OCI-LY3 (cell line): Measurements from ENCODE around the gene FAM98B.

ENCODE experiments used
- H2AFZ ChIP-seq: fragments of 200-600, 300-600 bp; shearing (Covaris generic); 2 replicates; pipeline ENCODE4 v1.6.0; 2014; ENCODE audit warnings: antibody characterized with exemption, low read depth, low read length
- H3K27ac ChIP-seq: fragments of 200-600, 300-600 bp; sonication (generic); 2 replicates; pipeline ENCODE4 v1.5.1; 2014; ENCODE audit warnings: mild to moderate bottlenecking, low read length, moderate library complexity, mixed read lengths
- H3K27me3 ChIP-seq: fragments of 200-600, 300-600 bp; sonication (generic); 2 replicates; pipeline ENCODE4 v1.6.1; 2014; ENCODE audit warnings: low read depth, low read length, mixed read lengths
- H3K36me3 ChIP-seq: fragments of 200-600, 300-600 bp; sonication (generic); replicated peaks from 2 replicates; pipeline ENCODE3; 2014; ENCODE audit warnings: low read depth, low read length, mixed read lengths
- H3K4me1 ChIP-seq: fragments of 300-600, 200-600 bp; sonication (generic); 2 replicates; pipeline ENCODE4 v1.6.1; 2014; ENCODE audit warnings: low read length, mixed read lengths
- H3K4me2 ChIP-seq: fragments of 200-600, 300-600 bp; sonication (generic); 2 replicates; pipeline ENCODE4 v1.6.1; 2014; ENCODE audit warnings: low read length, mixed read lengths
- H3K4me3 ChIP-seq: fragments of 300-600, 200-600 bp; sonication (generic); 2 replicates; pipeline ENCODE4 v1.5.1; 2014; ENCODE audit warnings: antibody characterized with exemption, mild to moderate bottlenecking, low read length, moderate library complexity
- H3K79me2 ChIP-seq: fragments of 300-600, 200-600 bp; shearing (Covaris generic); 2 replicates; pipeline ENCODE4 v1.6.1; 2014; ENCODE audit warnings: mild to moderate bottlenecking, low read length, mixed read lengths
- H3K9ac ChIP-seq: fragments of 300-600, 200-600 bp; shearing (Covaris generic); 2 replicates; pipeline ENCODE4 v1.6.0; 2014; ENCODE audit warnings: mild to moderate bottlenecking, low read length, moderate library complexity
- H3K9me3 ChIP-seq: fragments of 200-600, 300-600 bp; shearing (Covaris generic); 2 replicates; pipeline ENCODE4 v1.6.1; 2014; ENCODE audit warnings: low read length, mixed read lengths; ENCODE audit not compliant: insufficient read depth
- H4K20me1 ChIP-seq: fragments of 200-600, 300-600 bp; sonication (generic); 2 replicates; pipeline ENCODE4 v1.6.1; 2016; ENCODE audit warnings: low read length, mixed read lengths; ENCODE audit not compliant: insufficient read depth
- CTCF ChIP-seq: fragments of 200-600, 300-600 bp; sonication (generic); IDR thresholded peaks from 2 replicates; pipeline ENCODE4 v1.5.1; 2014; ENCODE audit warnings: antibody characterized with exemption, low read length, low read depth
- EZH2phosphoT487 ChIP-seq: fragments of 200-600 bp; shearing (Covaris generic); IDR thresholded peaks from 2 replicates; pipeline ENCODE4 v1.6.1; 2018; ENCODE audit warnings: antibody characterized with exemption, mixed run types, low read depth

The FAM98B gene

GRCh38 chr15:38528294-38528693 lies 74.4 kb downstream of the FAM98B start:
- Histone ChIP-seq H2AFZ (no peak overlapping the region), H3K4me2 (no peak overlapping the region), H3K27ac (no peak overlapping the region), H3K79me2 (peaks cover 64% of the 10 kb centered on the region), H3K9me3 (no peaks in the 10 kb centered on the region), H3K4me1 (no peaks in the 10 kb centered on the region), H4K20me1 (peaks cover 57% of the 10 kb centered on the region), H3K36me3 (peaks cover 40% of the 10 kb centered on the region), H3K4me3 (no peak overlapping the region), H3K27me3 (no peaks in the 10 kb centered on the region), H3K9ac (no peak overlapping the region)
- no peak for TF ChIP-seq EZH2phosphoT487
- TF ChIP-seq CTCF: no peak

- Histone ChIP-seq H3K4me2 (no peak overlapping the region), H3K9me3 (no peaks in the 10 kb centered on the region), H2AFZ (no peak overlapping the region), H3K36me3 (peaks cover 50% of the 10 kb centered on the region), H3K27me3 (no peaks in the 10 kb centered on the region), H3K79me2 (peaks cover 82% of the 10 kb centered on the region), H3K4me1 (no peaks in the 10 kb centered on the region), H3K27ac (no peak overlapping the region), H4K20me1 (peaks cover 70% of the 10 kb centered on the region), H3K9ac (no peak overlapping the region), H3K4me3 (no peak overlapping the region)
- TF ChIP-seq EZH2phosphoT487 (no peak), CTCF (no peak)
Observed at GRCh38 chr15:38530113-38530512, 76.2 kb downstream of the FAM98B start.

DNA sequence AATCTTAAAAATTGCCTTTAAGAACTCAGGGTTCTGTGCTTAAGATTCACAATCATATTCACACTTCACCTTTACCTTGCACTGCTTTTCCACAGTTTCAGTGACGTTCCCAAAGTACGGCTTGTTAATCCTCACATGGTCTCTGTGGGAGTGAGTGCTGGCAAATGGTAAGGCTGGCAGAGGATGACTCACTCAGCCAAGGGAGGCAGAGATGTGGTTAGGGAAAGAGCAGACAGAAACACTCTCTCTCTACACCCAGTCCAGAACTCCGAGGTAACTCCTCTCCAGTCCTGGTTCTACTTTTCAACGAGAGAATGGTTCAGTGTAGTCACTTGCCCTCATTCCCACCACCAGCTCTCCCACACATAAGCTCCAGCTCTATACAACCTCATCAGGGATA lies 77.6 kb downstream of the FAM98B start:
- Histone ChIP-seq H3K4me2 (no peak overlapping the region), H3K79me2 (peaks cover 92% of the 10 kb centered on the region), H3K4me1 (no peaks in the 10 kb centered on the region), H3K27ac (no peak overlapping the region), H3K27me3 (no peaks in the 10 kb centered on the region), H3K9ac (no peak overlapping the region), H2AFZ (no peak overlapping the region), H3K36me3 (peaks cover 49% of the 10 kb centered on the region), H3K4me3 (no peak overlapping the region), H4K20me1 (peaks cover 78% of the 10 kb centered on the region), H3K9me3 (no peaks in the 10 kb centered on the region)
- no peak for TF ChIP-seq CTCF
- TF ChIP-seq EZH2phosphoT487: no peak

DNA sequence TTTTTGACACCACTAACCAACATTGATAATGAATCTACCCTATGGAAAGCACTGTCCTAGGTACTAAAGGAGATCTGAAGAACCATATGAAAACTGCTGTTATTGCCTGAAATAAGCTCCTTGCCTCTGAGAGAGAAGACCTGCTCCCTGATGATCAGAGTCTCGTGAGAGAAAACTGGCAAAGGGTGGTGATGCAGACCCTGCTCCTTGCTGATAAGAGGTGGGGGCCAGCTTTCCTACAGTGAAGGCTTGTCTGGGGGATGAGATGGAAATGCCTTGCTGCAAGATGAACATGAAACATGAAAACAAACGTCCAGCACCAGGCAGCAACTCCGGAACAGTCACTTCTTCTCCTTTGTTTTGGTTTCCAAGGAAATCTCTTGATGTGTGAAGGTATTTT lies 78.8 kb downstream of the FAM98B start:
- peaks cover 49% of the 10 kb centered on the region for H3K36me3 ChIP-seq
- H3K4me3 ChIP-seq: no peak overlapping the region
- no peak for TF ChIP-seq EZH2phosphoT487
- TF ChIP-seq CTCF: no peak
- no peaks in the 10 kb centered on the region for H3K4me1 ChIP-seq
- peaks cover 77% of the 10 kb centered on the region for H4K20me1 ChIP-seq
- H3K9me3 ChIP-seq: no peaks in the 10 kb centered on the region
- no peak overlapping the region for H3K4me2 ChIP-seq
- H3K9ac ChIP-seq: no peak overlapping the region
- no peaks in the 10 kb centered on the region for H3K27me3 ChIP-seq
- H3K27ac ChIP-seq: no peak overlapping the region
- H2AFZ ChIP-seq: no peak overlapping the region
- peaks cover 93% of the 10 kb centered on the region for H3K79me2 ChIP-seq
